ENCODE results near the gene CDHR2. TPM values are rescaled to one million over a fixed set of nuclear protein-coding genes. Genes with fewer than 3 reads are reported as not detected.

Gene CDHR2
- total RNA-seq, 6 experiments from 2014 or later: not detected

GRCh38 chr5:176610435-176610773 is 61.3 kb downstream of the CDHR2 start:
- H3K36me3 Mint-ChIP-seq (ENCODE audit: low read depth): no peaks in the 10 kb centered on the region
- no peak overlapping the region for H3K27ac Mint-ChIP-seq
- TF ChIP-seq CTCF (IDR thresholded peaks at IDR 0.05): no peak
- peaks cover 3% of the 10 kb centered on the region; the same call in 1 of the 2 replicates for H3K27me3 Mint-ChIP-seq (ENCODE audit: insufficient read depth)
- peak overlapping the region; percentile 65; the same call in 1 of the 2 replicates for H3K4me3 Mint-ChIP-seq
- no peaks in the 10 kb centered on the region for H3K9me3 Mint-ChIP-seq
- DNase-seq: no peak
- peaks cover 32% of the 10 kb centered on the region for H3K4me1 Mint-ChIP-seq (ENCODE audit: low read depth)

DNA sequence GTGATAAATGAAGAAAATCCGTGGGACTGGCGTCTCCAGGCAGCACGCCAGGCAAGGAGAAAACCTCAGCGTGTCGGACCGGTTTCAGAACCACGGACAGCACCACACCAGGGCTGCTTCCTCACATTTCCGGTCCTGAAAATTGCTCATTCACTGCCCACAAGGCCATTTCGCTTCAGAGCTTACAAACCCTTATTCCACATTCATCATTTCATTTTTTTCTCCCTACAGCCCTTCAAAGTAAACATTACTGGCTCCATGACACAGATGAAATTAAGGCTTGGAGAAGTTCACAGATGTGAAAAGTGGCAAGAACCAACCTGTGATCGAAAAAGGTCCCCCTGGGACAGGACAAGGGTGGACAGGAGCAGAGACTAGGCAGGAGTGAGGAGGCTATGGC is 62.3 kb downstream of the CDHR2 start:
- peaks cover 42% of the 10 kb centered on the region for H3K4me1 Mint-ChIP-seq (ENCODE audit: low read depth)
- peaks cover 11% of the 10 kb centered on the region for H3K27me3 Mint-ChIP-seq (ENCODE audit: insufficient read depth)
- H3K4me3 Mint-ChIP-seq: no peak overlapping the region
- H3K9me3 Mint-ChIP-seq: no peaks in the 10 kb centered on the region
- H3K36me3 Mint-ChIP-seq (ENCODE audit: low read depth): no peaks in the 10 kb centered on the region
- no peak for TF ChIP-seq CTCF (IDR thresholded peaks at IDR 0.05)
- peak; percentile 81 for DNase-seq
- H3K27ac Mint-ChIP-seq: no peak overlapping the region

DNA sequence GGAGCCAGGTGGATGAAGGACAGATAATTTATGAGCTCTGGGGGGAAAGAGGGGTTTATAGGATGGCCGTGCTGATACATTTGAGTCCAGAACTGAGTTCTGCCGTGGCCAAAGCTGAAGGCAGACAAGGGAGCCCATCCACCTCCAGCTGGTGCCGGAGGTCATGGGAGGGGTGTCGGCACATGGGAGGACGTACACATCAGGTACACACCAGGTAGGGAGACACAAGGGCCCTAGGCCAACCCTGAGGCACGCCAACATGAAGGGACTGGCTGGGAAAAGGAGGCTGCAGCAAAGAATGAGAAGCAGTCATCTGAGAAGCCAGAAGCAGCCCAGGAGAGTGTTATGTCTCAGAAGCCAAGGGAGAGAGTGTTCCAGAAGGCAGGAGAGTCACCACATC is 62.9 kb downstream of the CDHR2 start:
- Mint-ChIP-seq H3K27me3 (ENCODE audit: insufficient read depth) (peaks cover 17% of the 10 kb centered on the region), H3K36me3 (ENCODE audit: low read depth) (no peaks in the 10 kb centered on the region), H3K27ac (no peak overlapping the region), H3K4me1 (ENCODE audit: low read depth) (peaks cover 46% of the 10 kb centered on the region), H3K9me3 (no peaks in the 10 kb centered on the region), H3K4me3 (no peak overlapping the region)
- no peak for DNase-seq
- TF ChIP-seq CTCF (IDR thresholded peaks at IDR 0.05): no peak

DNA sequence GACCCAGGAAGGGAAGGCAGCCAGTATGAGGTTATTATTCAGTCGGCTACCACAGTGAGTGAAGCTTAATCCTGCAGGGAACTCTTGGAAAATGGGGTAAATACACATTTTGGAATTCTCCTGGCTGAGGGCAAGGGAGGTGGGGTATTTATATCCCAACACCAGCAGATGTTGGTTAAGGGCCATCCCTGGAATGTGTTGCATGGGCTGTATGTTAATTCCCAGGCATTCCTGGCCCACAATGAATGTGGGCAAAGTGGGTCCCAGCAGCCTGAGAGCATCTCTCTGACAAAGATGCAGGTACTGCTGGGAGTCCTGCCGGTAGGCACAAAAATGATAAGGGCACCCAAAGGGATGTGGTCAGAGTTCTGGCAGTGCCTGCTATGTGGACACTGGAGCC is 63.7 kb downstream of the CDHR2 start:
- no peak overlapping the region for H3K4me3 Mint-ChIP-seq
- TF ChIP-seq CTCF (IDR thresholded peaks at IDR 0.05): no peak
- H3K27ac Mint-ChIP-seq: no peak overlapping the region
- H3K36me3 Mint-ChIP-seq (ENCODE audit: low read depth): no peaks in the 10 kb centered on the region
- peaks cover 25% of the 10 kb centered on the region for H3K27me3 Mint-ChIP-seq (ENCODE audit: insufficient read depth)
- H3K4me1 Mint-ChIP-seq (ENCODE audit: low read depth): peaks cover 46% of the 10 kb centered on the region
- no peaks in the 10 kb centered on the region for H3K9me3 Mint-ChIP-seq
- no peak for DNase-seq

GRCh38 chr5:176614805-176615478 is 65.8 kb downstream of the CDHR2 start:
- Mint-ChIP-seq H3K4me1 (ENCODE audit: low read depth) (peaks cover 39% of the 10 kb centered on the region), H3K4me3 (peak overlapping the region; percentile 9; the same call in 1 of the 2 replicates), H3K36me3 (ENCODE audit: low read depth) (no peaks in the 10 kb centered on the region), H3K27me3 (ENCODE audit: insufficient read depth) (peaks cover 33% of the 10 kb centered on the region), H3K27ac (no peak overlapping the region), H3K9me3 (no peaks in the 10 kb centered on the region)
- no peak for TF ChIP-seq CTCF (IDR thresholded peaks at IDR 0.05)
- peak; percentile 53 for DNase-seq
